Esophagus muscularis mucosa (tissue), 4 donors: ENCODE data around the gene RPS14. TPM values are rescaled to one million over a fixed set of nuclear protein-coding genes. Genes with fewer than 3 reads are reported as not detected.
A peak's percentile ranks its signal among the peaks of the same experiment; 100 is the strongest.

Source experiments
- DNase-seq: peaks from one replicate; pipeline ENCODE4 v3.0.0-alpha.2; 2017; ENCODE audit errors: extremely low spot score
- H3K27ac ChIP-seq, 4 donors: fragments of 200-600 bp; sonication (generic); replicated peaks in 1 of 4; 1 replicate in 3 of 4; 2 replicates in 1 of 4; pipeline ENCODE4 v1.5.1; 2016 to 2019; ENCODE audit warnings: mild to moderate bottlenecking in 1 of 4
- H3K27me3 ChIP-seq, 4 donors: fragments of 200-600 bp; sonication (generic); one replicate each; pipeline versions ENCODE4 v1.5.1 to v1.6.0; 2016 to 2019
- H3K36me3 ChIP-seq, 4 donors: fragments of 200-600 bp; sonication (generic); one replicate each; pipeline ENCODE4 v1.5.1; 2016 to 2019
- H3K4me1 ChIP-seq, 4 donors: fragments of 200-600 bp; sonication (generic); one replicate each; pipeline ENCODE4 v1.5.1; 2016 to 2019
- H3K4me3 ChIP-seq, 4 donors: fragments of 200-600 bp; sonication (generic); 1 replicate in 2 of 4; 2 replicates in 2 of 4; pipeline ENCODE4 v1.5.1; 2016 to 2019; ENCODE audit warnings: mild to moderate bottlenecking in 4 of 4, moderate library complexity in 1 of 4
- H3K9me3 ChIP-seq, 4 donors: fragments of 200-600 bp; sonication (generic); 1 replicate in 3 of 4; 2 replicates in 1 of 4; pipeline ENCODE4 v1.5.1; 2016 to 2019
- EP300 ChIP-seq: sonication (generic); formaldehyde crosslinking; IDR thresholded peaks from one replicate; pipeline ENCODE4 v1.6.1; 2017; ENCODE audit warnings: antibody characterized with exemption
- POLR2A ChIP-seq: fragments of 450-650 bp; IDR thresholded peaks from one replicate; pipeline ENCODE4 v1.6.1; 2017; ENCODE audit warnings: antibody characterized with exemption, moderate library complexity, mild to moderate bottlenecking, low read depth
- POLR2AphosphoS5 ChIP-seq, 2 donors: sonication (generic); formaldehyde crosslinking; IDR thresholded peaks; one replicate each; pipeline ENCODE4 v1.6.1; 2017; ENCODE audit warnings: antibody characterized with exemption in 2 of 2
- WGBS: methylation state at CpG from one replicate; pipeline ENCODE4 v1.1.5; 2018; 5-methylcytosine and 5-hydroxymethylcytosine counted together
- intact Hi-C: fragments of 100-400 bp; cut with DNase I; formaldehyde crosslinking; loops from one replicate; pipeline ENCODE4 v1.15.1; 2023
- total RNA-seq, 4 donors: library from RNA; depleted of rRNA; stranded (reverse); fragments of >200 nt; gene quantifications; one replicate each; pipeline versions ENCODE4 v1.1.0 to v1.2.1, GENCODE V29; 2016
- TF ChIP-seq, protein P1 (sequence below), 3 experiments: fragments of 200-600 bp in 2 of 3; fragments of 450-650 bp in 1 of 3; sonication (generic) in 2 of 3; IDR thresholded peaks; one replicate each; pipeline ENCODE4 v1.5.1; 2017 to 2019; ENCODE audit warnings: antibody characterized with exemption in 3 of 3, mild to moderate bottlenecking in 2 of 3, moderate library complexity in 1 of 3

The RPS14 gene
- total RNA-seq, 4 donors from 2014 or later = 1,492 to 3,727 (median 2,626) TPM

DNA sequence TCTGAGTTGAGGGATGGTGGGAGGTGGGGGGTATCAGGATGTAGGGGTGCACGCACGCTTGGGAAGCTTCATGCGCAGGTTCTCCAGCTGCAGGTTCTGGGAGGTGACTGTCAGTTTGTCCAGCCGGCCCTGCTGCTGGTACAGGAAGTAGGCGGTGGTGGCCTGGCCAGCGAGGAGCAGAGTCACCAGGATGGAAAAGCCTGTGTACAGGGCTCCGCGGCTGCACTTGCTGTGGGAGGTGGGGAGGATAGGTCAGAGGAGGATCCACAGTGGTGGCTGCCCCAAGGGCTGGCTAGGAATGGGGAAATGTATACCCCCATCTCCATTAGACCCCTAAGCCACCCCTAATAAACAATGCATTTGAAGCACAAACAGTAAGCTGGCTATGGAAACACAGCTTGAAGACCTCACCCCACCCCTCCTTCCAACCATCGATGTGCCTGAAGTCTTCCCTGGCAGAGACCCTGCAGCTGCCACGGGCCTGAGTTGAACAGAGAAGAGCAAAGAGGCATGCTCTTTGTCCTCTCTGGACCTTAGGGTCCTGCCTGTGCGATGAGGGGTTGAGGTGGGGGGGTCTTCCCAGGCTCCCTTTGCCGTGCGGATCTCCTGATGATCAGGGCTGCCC is 42.3 kb downstream of the RPS14 start:
- no peaks in the 10 kb centered on the region for H3K27me3 ChIP-seq
- no peaks in the 10 kb centered on the region for H3K9me3 ChIP-seq
- no peak overlapping the region for H3K4me3 ChIP-seq
- peak overlapping the region in 1 of 4 donors; percentile 48 for H3K27ac ChIP-seq
- peaks cover 25 to 41% (median 29%) of the 10 kb centered on the region in 4 donors for H3K4me1 ChIP-seq
- intact Hi-C loops = no loop called here
- WGBS = 66% methylated on average over 12 of the region's 13 CpGs
- no peak for DNase-seq
- H3K36me3 ChIP-seq = peaks cover 0 to 47% (median 27%) of the 10 kb centered on the region in 4 donors
- no peak for TF ChIP-seq EP300
- TF ChIP-seq POLR2A = no peak
- no peak for TF ChIP-seq POLR2AphosphoS5 (IDR thresholded peaks at IDR 0.05)
- TF ChIP-seq, protein P1, sequence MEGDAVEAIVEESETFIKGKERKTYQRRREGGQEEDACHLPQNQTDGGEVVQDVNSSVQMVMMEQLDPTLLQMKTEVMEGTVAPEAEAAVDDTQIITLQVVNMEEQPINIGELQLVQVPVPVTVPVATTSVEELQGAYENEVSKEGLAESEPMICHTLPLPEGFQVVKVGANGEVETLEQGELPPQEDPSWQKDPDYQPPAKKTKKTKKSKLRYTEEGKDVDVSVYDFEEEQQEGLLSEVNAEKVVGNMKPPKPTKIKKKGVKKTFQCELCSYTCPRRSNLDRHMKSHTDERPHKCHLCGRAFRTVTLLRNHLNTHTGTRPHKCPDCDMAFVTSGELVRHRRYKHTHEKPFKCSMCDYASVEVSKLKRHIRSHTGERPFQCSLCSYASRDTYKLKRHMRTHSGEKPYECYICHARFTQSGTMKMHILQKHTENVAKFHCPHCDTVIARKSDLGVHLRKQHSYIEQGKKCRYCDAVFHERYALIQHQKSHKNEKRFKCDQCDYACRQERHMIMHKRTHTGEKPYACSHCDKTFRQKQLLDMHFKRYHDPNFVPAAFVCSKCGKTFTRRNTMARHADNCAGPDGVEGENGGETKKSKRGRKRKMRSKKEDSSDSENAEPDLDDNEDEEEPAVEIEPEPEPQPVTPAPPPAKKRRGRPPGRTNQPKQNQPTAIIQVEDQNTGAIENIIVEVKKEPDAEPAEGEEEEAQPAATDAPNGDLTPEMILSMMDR (IDR thresholded peaks at IDR 0.05) = no peak

DNA sequence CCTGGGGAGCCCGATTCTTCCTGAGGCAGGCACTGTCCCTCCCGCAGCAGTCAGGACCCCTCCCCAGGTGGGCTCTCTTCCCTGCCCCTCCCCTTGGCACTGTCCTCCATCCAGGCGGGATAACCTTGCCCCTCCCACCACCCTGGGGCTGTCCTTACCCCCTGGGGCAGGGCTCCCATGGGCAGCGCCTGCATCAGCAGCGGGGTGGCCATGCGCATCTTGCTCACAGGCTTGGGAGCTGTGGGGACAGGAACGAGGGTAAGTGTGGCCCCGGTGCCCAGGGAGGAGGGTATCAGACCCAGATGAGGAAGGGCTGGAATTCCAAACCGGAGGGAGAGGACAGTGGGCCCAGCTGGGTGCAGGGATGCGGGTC is 42.8 kb downstream of the RPS14 start:
- Histone ChIP-seq H3K4me1 (peaks cover 22 to 37% (median 29%) of the 10 kb centered on the region in 4 donors), H3K36me3 (peaks cover 0 to 52% (median 32%) of the 10 kb centered on the region in 4 donors), H3K4me3 (no peak overlapping the region), H3K9me3 (no peaks in the 10 kb centered on the region), H3K27me3 (no peaks in the 10 kb centered on the region), H3K27ac (peak overlapping the region in 1 of 4 donors; percentile 16)
- no peak for DNase-seq
- intact Hi-C loops = no loop called here
- WGBS = 81% methylated on average over 6 of the region's 10 CpGs
- TF ChIP-seq, protein P1 (IDR thresholded peaks at IDR 0.05) = no peak
- no peak for TF ChIP-seq EP300
- TF ChIP-seq POLR2AphosphoS5 (IDR thresholded peaks at IDR 0.05) = no peak
- TF ChIP-seq POLR2A = no peak

DNA sequence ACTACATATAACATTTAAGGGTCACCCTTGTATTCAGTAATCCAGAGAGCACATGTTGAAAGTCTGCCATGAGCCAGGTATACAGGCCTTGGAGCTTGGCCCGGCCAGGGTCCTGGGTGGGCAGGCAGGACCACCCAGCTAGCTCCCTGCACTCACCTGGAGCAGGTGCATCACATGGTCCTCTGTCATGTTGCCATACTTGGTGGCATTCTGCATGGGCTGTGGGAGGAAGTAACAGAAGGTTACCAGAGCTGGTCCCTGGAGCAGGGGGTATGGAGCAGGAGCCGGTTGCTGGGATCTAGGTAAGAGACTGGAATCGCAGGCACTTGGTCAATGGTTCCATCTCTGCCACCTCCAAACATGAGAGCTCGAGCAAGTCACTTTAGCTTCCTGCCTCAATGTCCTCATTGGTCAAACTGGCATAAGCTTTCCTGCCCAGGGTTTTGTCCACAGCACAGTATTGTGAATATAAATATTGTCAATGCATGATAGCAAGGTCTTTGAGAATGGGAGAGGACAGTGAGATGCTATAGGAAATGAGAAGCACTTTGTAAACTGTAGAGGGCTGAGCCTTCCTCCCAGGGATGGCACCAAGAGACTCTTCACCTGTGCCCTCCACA is 43.3 kb downstream of the RPS14 start:
- DNase-seq = no peak
- Histone ChIP-seq H3K9me3 (no peaks in the 10 kb centered on the region), H3K36me3 (peaks cover 2 to 57% (median 37%) of the 10 kb centered on the region in 4 donors), H3K4me1 (peaks cover 19 to 34% (median 29%) of the 10 kb centered on the region in 4 donors), H3K4me3 (no peak overlapping the region), H3K27ac (no peak overlapping the region), H3K27me3 (no peaks in the 10 kb centered on the region)
- intact Hi-C loops = no loop called here
- TF ChIP-seq EP300 (no peak), POLR2A (no peak), POLR2AphosphoS5 (IDR thresholded peaks at IDR 0.05) (no peak)
- TF ChIP-seq, protein P1 (IDR thresholded peaks at IDR 0.05) = no peak
- WGBS = 95% methylated on average over 3 of the region's 4 CpGs

DNA sequence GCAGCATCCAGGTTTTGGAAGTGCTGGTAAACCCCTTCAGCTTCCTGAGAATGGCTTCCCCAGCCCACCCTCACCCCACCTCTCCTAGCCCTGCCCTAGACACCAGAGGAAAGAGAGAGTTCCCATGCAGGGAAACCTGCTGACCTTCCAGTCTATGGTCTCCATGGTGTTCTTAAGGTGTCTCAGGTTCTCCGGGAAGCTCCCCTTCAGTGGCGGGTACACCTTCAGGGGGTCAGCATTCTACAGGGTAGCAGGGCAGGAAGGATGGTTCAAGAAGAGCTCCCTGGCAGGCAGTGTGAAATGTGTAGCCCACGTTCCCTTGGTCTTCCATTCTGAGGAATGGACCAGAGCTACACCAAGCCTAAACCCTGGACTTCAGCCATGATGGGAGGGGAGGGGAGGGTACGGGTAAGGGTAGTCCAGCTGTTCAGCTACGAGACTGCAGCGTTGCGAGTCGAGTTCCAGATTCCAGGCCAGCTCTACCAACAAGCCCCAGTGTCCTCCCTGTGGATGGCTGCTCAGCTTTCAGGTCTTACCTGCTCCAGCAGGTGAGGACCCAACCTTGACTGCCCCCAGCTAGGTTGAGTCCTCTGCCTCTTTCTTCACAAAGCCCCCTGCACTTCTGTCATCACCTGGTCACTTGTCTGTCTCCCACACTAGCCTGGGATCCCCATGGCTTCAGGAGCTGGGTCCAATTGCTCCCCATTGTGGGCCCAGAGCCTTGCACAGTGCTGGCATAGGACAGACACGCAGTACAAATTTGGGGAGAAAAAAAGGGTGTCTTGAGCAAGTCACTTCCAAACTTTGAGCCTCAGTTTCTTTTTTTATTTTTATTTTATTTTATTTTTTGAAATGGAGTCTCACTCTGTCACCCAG is 44.4 kb downstream of the RPS14 start:
- intact Hi-C loops = no loop called here
- H3K27ac ChIP-seq = no peak overlapping the region
- H3K4me3 ChIP-seq = no peak overlapping the region
- no peaks in the 10 kb centered on the region for H3K9me3 ChIP-seq
- peaks cover 10 to 26% (median 20%) of the 10 kb centered on the region in 4 donors for H3K4me1 ChIP-seq
- no peak for TF ChIP-seq POLR2AphosphoS5 (IDR thresholded peaks at IDR 0.05)
- TF ChIP-seq EP300 = no peak
- no peak for TF ChIP-seq POLR2A
- no peaks in the 10 kb centered on the region for H3K27me3 ChIP-seq
- H3K36me3 ChIP-seq = peaks cover 10 to 67% (median 47%) of the 10 kb centered on the region in 4 donors
- no peak for DNase-seq
- WGBS = 81% methylated on average over 7 of the region's 9 CpGs

DNA sequence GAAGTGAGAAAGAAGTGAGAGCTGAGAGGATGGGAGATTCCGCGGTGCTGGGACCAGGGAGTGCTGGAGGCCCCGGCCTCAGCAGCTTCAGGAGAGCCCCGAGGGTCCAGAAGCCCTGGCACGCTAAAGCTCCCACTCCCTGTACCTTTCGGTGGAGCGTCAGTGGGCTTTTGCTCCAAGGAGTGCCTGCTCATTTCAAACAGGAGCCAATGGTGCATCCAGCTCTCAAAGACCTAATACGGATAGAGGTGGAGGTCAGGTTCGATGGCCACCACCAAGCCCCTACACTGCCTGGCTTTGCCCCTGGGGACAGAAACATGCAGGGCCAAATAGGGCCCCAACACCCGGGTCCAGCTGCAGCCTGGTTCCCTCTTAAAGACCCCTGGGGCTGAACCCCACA is 45.0 kb downstream of the RPS14 start:
- H3K36me3 ChIP-seq = peaks cover 17 to 74% (median 53%) of the 10 kb centered on the region in 4 donors

More for the DNA sequence above, 45.0 kb downstream of the RPS14 start:
- Histone ChIP-seq H3K4me1 (peaks cover 4 to 21% (median 16%) of the 10 kb centered on the region in 4 donors), H3K27me3 (no peaks in the 10 kb centered on the region), H3K9me3 (no peaks in the 10 kb centered on the region), H3K4me3 (no peak overlapping the region), H3K27ac (no peak overlapping the region)
- intact Hi-C loops = no loop called here
- TF ChIP-seq POLR2AphosphoS5 (IDR thresholded peaks at IDR 0.05) (no peak), EP300 (no peak), POLR2A (no peak)
- TF ChIP-seq, protein P1 (IDR thresholded peaks at IDR 0.05) = no peak
- WGBS = 95% methylated on average over 10 of the region's 10 CpGs
- no peak for DNase-seq
